PC-9 (cell line): ENCODE measurements around the gene EPS15. TPM values are rescaled to one million over a fixed set of nuclear protein-coding genes. Genes with fewer than 3 reads are reported as not detected.

Experiments used
- BruUV-seq: library from RNA; stranded (reverse); fragments of 400-500 nt; replicated peaks from 2 replicates; lab custom pipeline; 2021; lab: Mats Ljungman, UMichigan
- CTCF ChIA-PET: fragments of 300-600 bp; sonication (Branson Sonifier 250); formaldehyde crosslinking; loops from one replicate; lab custom pipeline; 2022; ENCODE audit warnings: antibody characterized with exemption; lab: Charles Lee
- POLR2A ChIA-PET: fragments of 300-600 bp; sonication (Branson Sonifier 250); formaldehyde crosslinking; loops from one replicate; lab custom pipeline; 2022; ENCODE audit warnings: antibody characterized with exemption; ENCODE audit not compliant: unreplicated experiment; lab: Charles Lee
- DNase-seq, 2 experiments: peaks; one replicate each; pipeline versions ENCODE4 v3.0.0 to v3.0.0-alpha.2; 2015 to 2022; ENCODE audit warnings: mixed read lengths in 1 of 2
- H2AFZ ChIP-seq: fragments of 200-600 bp; sonication (generic); 2 replicates; pipeline ENCODE4 v1.8.1; 2017; ENCODE audit warnings: antibody characterized with exemption
- H3F3A ChIP-seq: fragments of 200-600 bp; sonication (generic); 2 replicates; pipeline ENCODE4 v1.8.1; 2017; ENCODE audit warnings: antibody characterized with exemption, mild to moderate bottlenecking, low read depth; ENCODE audit not compliant: insufficient read depth
- H3K27ac ChIP-seq: fragments of 200-600 bp; sonication (generic); 2 replicates; pipeline ENCODE4 v1.6.1; 2016; ENCODE audit warnings: mixed run types
- H3K27me3 ChIP-seq: fragments of 200-600 bp; sonication (generic); 2 replicates; pipeline ENCODE4 v1.6.1; 2016; ENCODE audit warnings: low read depth, mixed run types; ENCODE audit not compliant: insufficient read depth
- H3K36me3 ChIP-seq: fragments of 200-600 bp; sonication (generic); 2 replicates; pipeline ENCODE4 v1.6.1; 2016; ENCODE audit warnings: low read depth, mixed run types
- H3K4me1 ChIP-seq: fragments of 200-600 bp; sonication (generic); replicated peaks from 2 replicates; pipeline ENCODE4 v1.6.1; 2016; ENCODE audit warnings: mixed run types; ENCODE audit not compliant: insufficient read depth
- H3K4me2 ChIP-seq: fragments of 200-600 bp; sonication (generic); 2 replicates; pipeline ENCODE4 v1.6.1; 2017; ENCODE audit warnings: mixed run types
- H3K4me3 ChIP-seq: fragments of 200-600 bp; sonication (generic); 2 replicates; pipeline ENCODE4 v1.6.1; 2016; ENCODE audit warnings: mixed run types
- H3K79me2 ChIP-seq: fragments of 200-600 bp; sonication (generic); 2 replicates; pipeline ENCODE4 v1.6.1; 2017; ENCODE audit warnings: low read depth, mixed run types
- H3K9me2 ChIP-seq: fragments of 200-600 bp; sonication (generic); 2 replicates; pipeline ENCODE4 v1.8.1; 2017; ENCODE audit warnings: mild to moderate bottlenecking; ENCODE audit not compliant: insufficient read depth
- H3K9me3 ChIP-seq: fragments of 200-600 bp; sonication (generic); 2 replicates; pipeline ENCODE4 v1.8.1; 2016; ENCODE audit warnings: low read depth; ENCODE audit not compliant: insufficient read depth
- H4K20me1 ChIP-seq: fragments of 200-600 bp; sonication (generic); 2 replicates; pipeline ENCODE4 v1.8.1; 2017; ENCODE audit not compliant: insufficient read depth
- CTCF ChIP-seq: fragments of 200-600 bp; sonication (generic); conservative IDR thresholded peaks from 2 replicates; pipeline ENCODE4 v1.6.1; 2017; ENCODE audit warnings: mixed run types, antibody characterized with exemption, mild to moderate bottlenecking, moderate library complexity
- EZH2 ChIP-seq: fragments of 200-600 bp; sonication (generic); IDR thresholded peaks from 2 replicates; pipeline ENCODE4 v1.8.0; 2017; ENCODE audit warnings: antibody characterized with exemption, low read depth
- intact Hi-C: fragments of 100-400 bp; cut with micrococcal nuclease; formaldehyde crosslinking; loops from one replicate; pipeline ENCODE4 v1.10.0; 2022; ENCODE audit not compliant: unreplicated experiment
- total RNA-seq: library from RNA; stranded (reverse); gene quantifications from 2 replicates; pipeline ENCODE4 v1.2.3, GENCODE V29; 2021

EPS15 gene
- total RNA-seq, 1 experiment from 2014 or later: 60.1 TPM

- Histone ChIP-seq H3K4me1 (peaks cover 49% of the 10 kb centered on the region), H3K36me3 (peaks cover 12% of the 10 kb centered on the region; the same call in 1 of the 2 replicates), H4K20me1 (no peaks in the 10 kb centered on the region), H3K27me3 (no peaks in the 10 kb centered on the region), H2AFZ (no peak overlapping the region), H3K9me2 (no peaks in the 10 kb centered on the region), H3K9me3 (no peaks in the 10 kb centered on the region), H3K4me3 (no peak overlapping the region), H3K27ac (no peak overlapping the region), H3F3A (peaks cover 13% of the 10 kb centered on the region), H3K79me2 (peaks cover 100% of the 10 kb centered on the region), H3K4me2 (no peak overlapping the region)
- DNase-seq: no peak
- TF ChIP-seq EZH2 (no peak), CTCF (no peak)
- ChIA-PET CTCF (no interaction called here), POLR2A (interaction anchor here (0.7 kb wide), 1 partner anchor 136 kb away, joined by 4 read pairs; no protein-coding TSS in a partner anchor)
- BruUV-seq: no TSS peak
- intact Hi-C loops: no loop called here
Measured at GRCh38 chr1:51512120-51512519, 6.9 kb downstream of the EPS15 start.

- DNase-seq: no peak
- no peaks in the 10 kb centered on the region for H3K9me3 ChIP-seq
- H3K27me3 ChIP-seq: no peaks in the 10 kb centered on the region
- H3F3A ChIP-seq: peaks cover 8% of the 10 kb centered on the region; the same call in 1 of the 2 replicates
- peaks cover 26% of the 10 kb centered on the region for H3K4me1 ChIP-seq
- no peaks in the 10 kb centered on the region for H4K20me1 ChIP-seq
- H3K27ac ChIP-seq: peak overlapping the region; percentile 27
- H3K9me2 ChIP-seq: no peaks in the 10 kb centered on the region
- H2AFZ ChIP-seq: no peak overlapping the region
- 0 out of 2 replicates have a peak overlapping the region, but pooled peaks have one; percentile 13 for H3K4me2 ChIP-seq
- no peak overlapping the region for H3K4me3 ChIP-seq
- no peak for TF ChIP-seq CTCF
- no peak for TF ChIP-seq EZH2
- intact Hi-C loops: no loop called here
- CTCF ChIA-PET: no interaction called here
- H3K36me3 ChIP-seq: peaks cover 17% of the 10 kb centered on the region
- POLR2A ChIA-PET: no interaction called here
- no TSS peak for BruUV-seq
- H3K79me2 ChIP-seq: peaks cover 98% of the 10 kb centered on the region
Measured at GRCh38 chr1:51509773-51510172, 9.3 kb downstream of the EPS15 start.

GRCh38 chr1:51506537-51506936 lies 12.5 kb downstream of the EPS15 start:
- Histone ChIP-seq H3K36me3 (peaks cover 20% of the 10 kb centered on the region), H3K27ac (no peak overlapping the region), H3K79me2 (peaks cover 96% of the 10 kb centered on the region), H3K4me3 (no peak overlapping the region), H3K9me3 (no peaks in the 10 kb centered on the region), H3K27me3 (no peaks in the 10 kb centered on the region), H4K20me1 (no peaks in the 10 kb centered on the region), H3K4me1 (peaks cover 15% of the 10 kb centered on the region; the same call in 1 of the 2 replicates), H2AFZ (no peak overlapping the region), H3K9me2 (no peaks in the 10 kb centered on the region), H3F3A (peaks cover 5% of the 10 kb centered on the region; the same call in 1 of the 2 replicates), H3K4me2 (no peak overlapping the region)
- POLR2A ChIA-PET: no interaction called here
- no peak for DNase-seq
- TF ChIP-seq EZH2 (no peak), CTCF (no peak)
- CTCF ChIA-PET: no interaction called here
- intact Hi-C loops: no loop called here
- no TSS peak for BruUV-seq
